H1 (cell line): Measurements from ENCODE around the gene SSH2. TPM values are rescaled to one million over a fixed set of nuclear protein-coding genes. Genes with fewer than 3 reads are reported as not detected.

ENCODE experiments used
- CTCF ChIA-PET: fragments of 300-600 bp; sonication (Branson Sonifier 250); formaldehyde crosslinking; loops from one replicate; lab custom pipeline; 2021; ENCODE audit not compliant: partially characterized antibody; lab: Charles Lee
- POLR2A ChIA-PET: fragments of 300-600 bp; sonication (Branson Sonifier 250); formaldehyde crosslinking; loops from one replicate; lab custom pipeline; 2021; ENCODE audit warnings: inconsistent platforms; ENCODE audit not compliant: partially characterized antibody; lab: Charles Lee
- DNase-seq, 2 experiments: peaks; one replicate each; pipeline versions ENCODE4 v3.0.0 to v3.0.0-alpha.2; 2010 to 2022; ENCODE audit warnings: low spot score in 2 of 2, low read depth in 1 of 2, mixed read lengths in 1 of 2
- FAIRE-seq: peaks from 2 replicates; lab custom pipeline; 2011; peaks lifted over from hg19 to GRCh38; lab: Jason Lieb, UNC
- H2AFZ ChIP-seq: 2 replicates; pipeline ENCODE4 v1.8.1; 2012; ENCODE audit warnings: low read length, inconsistent platforms
- H2AK5ac ChIP-seq: 2 replicates; pipeline ENCODE4 v1.6.1; 2013; ENCODE audit warnings: low read depth, low read length
- H2BK120ac ChIP-seq: replicated peaks from 2 replicates; pipeline ENCODE3; 2013; ENCODE audit warnings: low read depth, low read length, inconsistent platforms
- H2BK12ac ChIP-seq: 2 replicates; pipeline ENCODE4 v1.6.1; 2013; ENCODE audit warnings: low read depth, low read length
- H2BK15ac ChIP-seq: 2 replicates; pipeline ENCODE4 v1.6.1; 2013; ENCODE audit warnings: low read length
- H2BK20ac ChIP-seq: 2 replicates; pipeline ENCODE4 v1.6.1; 2013; ENCODE audit warnings: low read length
- H2BK5ac ChIP-seq: 2 replicates; pipeline ENCODE4 v1.6.1; 2013; ENCODE audit warnings: low read depth, low read length
- H3K14ac ChIP-seq: 2 replicates; pipeline ENCODE4 v1.6.1; 2013; ENCODE audit warnings: inconsistent platforms; ENCODE audit not compliant: insufficient read length
- H3K18ac ChIP-seq: 2 replicates; pipeline ENCODE4 v1.6.1; 2013; ENCODE audit warnings: low read length; ENCODE audit errors: extremely low read depth
- H3K23ac ChIP-seq: 2 replicates; pipeline ENCODE4 v1.6.1; 2013; ENCODE audit warnings: inconsistent platforms; ENCODE audit not compliant: insufficient read length
- H3K23me2 ChIP-seq: 2 replicates; pipeline ENCODE4 v1.6.1; 2013; ENCODE audit warnings: low read depth, low read length
- H3K27ac ChIP-seq: 2 replicates; pipeline ENCODE4 v1.6.1; 2011; ENCODE audit warnings: low read depth, low read length, inconsistent platforms
- H3K27me3 ChIP-seq, 4 experiments: replicated peaks in 1 of 4; 1 replicate in 1 of 4; 2 replicates in 3 of 4; pipeline versions ENCODE4 v1.6.1 to v1.8.1; 2011 to 2013; ENCODE audit warnings: low read length in 3 of 4, mild to moderate bottlenecking in 3 of 4, inconsistent platforms in 2 of 4, mixed read lengths in 2 of 4, moderate library complexity in 1 of 4; ENCODE audit not compliant: control insufficient read depth in 3 of 4, insufficient read depth in 3 of 4; ENCODE audit errors: extremely low read depth in 1 of 4
- H3K36me3 ChIP-seq, 4 experiments: 2 replicates each; pipeline versions ENCODE4 v1.6.1 to v1.8.1; 2011 to 2013; ENCODE audit warnings: mild to moderate bottlenecking in 4 of 4, low read length in 3 of 4, moderate library complexity in 2 of 4, control low read depth in 1 of 4, inconsistent platforms in 1 of 4; ENCODE audit not compliant: insufficient read depth in 4 of 4, control insufficient read depth in 2 of 4
- H3K4ac ChIP-seq: replicated peaks from 2 replicates; pipeline ENCODE3; 2013; ENCODE audit warnings: low read length, low read depth, mixed read lengths, inconsistent platforms; ENCODE audit not compliant: insufficient read length
- H3K4me1 ChIP-seq, 4 experiments: replicated peaks in 1 of 4; 1 replicate in 1 of 4; 2 replicates in 3 of 4; pipeline versions ENCODE4 v1.6.1 to v1.8.1; 2011 to 2013; ENCODE audit warnings: low read length in 3 of 4, inconsistent platforms in 2 of 4, mixed read lengths in 1 of 4; ENCODE audit not compliant: insufficient read depth in 4 of 4, control insufficient read depth in 3 of 4
- H3K4me2 ChIP-seq, 2 experiments: 2 replicates each; pipeline versions ENCODE4 v1.6.1 to v1.8.1; 2011 to 2013; ENCODE audit warnings: low read depth in 2 of 2, low read length in 2 of 2, control low read depth in 1 of 2, inconsistent platforms in 1 of 2, mild to moderate bottlenecking in 1 of 2; ENCODE audit not compliant: insufficient read depth in 1 of 2
- H3K4me3 ChIP-seq, 4 experiments: fragments of 200-600, 300-600 bp in 1 of 4; sonication (generic), shearing (Covaris generic), sonication (Bioruptor Twin) in 1 of 4; 2 replicates each; pipeline versions ENCODE4 v1.5.1 to v1.8.1; 2011 to 2016; ENCODE audit warnings: low read length in 4 of 4, low read depth in 3 of 4, control low read depth in 2 of 4, inconsistent platforms in 2 of 4, mild to moderate bottlenecking in 2 of 4, mixed read lengths in 1 of 4, moderate library complexity in 1 of 4; ENCODE audit not compliant: insufficient read depth in 2 of 4; ENCODE audit errors: extremely low read depth in 1 of 4
- H3K56ac ChIP-seq: replicated peaks from 2 replicates; pipeline ENCODE3; 2013; ENCODE audit warnings: low read depth, mild to moderate bottlenecking, mixed read lengths, low read length, inconsistent platforms; ENCODE audit not compliant: insufficient read length
- H3K79me1 ChIP-seq: 2 replicates; pipeline ENCODE4 v1.6.1; 2013; ENCODE audit warnings: low read depth, low read length, control low read depth
- H3K79me2 ChIP-seq, 2 experiments: 2 replicates each; pipeline versions ENCODE4 v1.6.1 to v1.8.1; 2012 to 2013; ENCODE audit warnings: low read length in 2 of 2, mild to moderate bottlenecking in 2 of 2, inconsistent platforms in 1 of 2; ENCODE audit not compliant: insufficient read depth in 2 of 2, control insufficient read depth in 1 of 2
- H3K9ac ChIP-seq, 4 experiments: replicated peaks in 1 of 4; 1 replicate in 1 of 4; 2 replicates in 3 of 4; pipeline versions ENCODE4 v1.6.1 to v1.8.1; 2011 to 2013; ENCODE audit warnings: low read depth in 3 of 4, low read length in 3 of 4, control low read depth in 2 of 4, mild to moderate bottlenecking in 2 of 4, moderate library complexity in 2 of 4, inconsistent platforms in 1 of 4; ENCODE audit errors: extremely low read depth in 1 of 4
- H3K9me3 ChIP-seq, 2 experiments: 2 replicates each; pipeline versions ENCODE4 v1.6.1 to v1.8.1; 2012 to 2013; ENCODE audit warnings: mild to moderate bottlenecking in 2 of 2, moderate library complexity in 2 of 2, control low read depth in 1 of 2, inconsistent platforms in 1 of 2, low read depth in 1 of 2, low read length in 1 of 2, mixed read lengths in 1 of 2; ENCODE audit not compliant: insufficient read depth in 2 of 2
- H4K20me1 ChIP-seq, 2 experiments: replicated peaks in 1 of 2; 2 replicates each; pipeline versions ENCODE3 to v1.8.1; 2011 to 2013; ENCODE audit warnings: inconsistent platforms in 2 of 2, low read length in 2 of 2, mild to moderate bottlenecking in 1 of 2; ENCODE audit not compliant: insufficient read depth in 2 of 2, control insufficient read depth in 1 of 2
- H4K5ac ChIP-seq: 2 replicates; pipeline ENCODE4 v1.6.1; 2013; ENCODE audit warnings: low read length, low read depth, mixed read lengths, inconsistent platforms; ENCODE audit not compliant: insufficient read length
- H4K8ac ChIP-seq: 2 replicates; pipeline ENCODE4 v1.8.0; 2013; ENCODE audit warnings: mild to moderate bottlenecking, moderate library complexity, low read length, inconsistent platforms; ENCODE audit not compliant: insufficient read depth; ENCODE audit errors: extremely low read depth
- H4K91ac ChIP-seq: replicated peaks from 2 replicates; pipeline ENCODE3; 2013; ENCODE audit warnings: low read length, mixed read lengths, inconsistent platforms; ENCODE audit not compliant: insufficient read length
- BRCA1 ChIP-seq: IDR thresholded peaks from 2 replicates; pipeline ENCODE4 v1.6.1; 2012; ENCODE audit warnings: low read depth, low read length, improper control_type of control experiment
- CBX8 ChIP-seq: fragments of 300-800, 300-1000 bp; sonication (generic); IDR thresholded peaks from 2 replicates; pipeline ENCODE4 v1.7.1; 2016; ENCODE audit warnings: low read depth, low read length, borderline replicate concordance
- CEBPB ChIP-seq: IDR thresholded peaks from 2 replicates; pipeline ENCODE4 v1.6.1; 2012; ENCODE audit warnings: low read depth, low read length
- CHD2 ChIP-seq: IDR thresholded peaks from 2 replicates; pipeline ENCODE4 v1.6.1; 2012; ENCODE audit warnings: low read length, improper control_type of control experiment
- CREB1 ChIP-seq: IDR thresholded peaks from 2 replicates; pipeline ENCODE4 v1.6.1; 2012; ENCODE audit warnings: inconsistent platforms
- GTF2F1 ChIP-seq: IDR thresholded peaks from 2 replicates; pipeline ENCODE4 v1.6.1; 2012; ENCODE audit warnings: low read depth, low read length, improper control_type of control experiment, borderline replicate concordance
- JUND ChIP-seq: IDR thresholded peaks from 2 replicates; pipeline ENCODE4 v1.6.1; 2011; ENCODE audit warnings: mild to moderate bottlenecking, improper control_type of control experiment, low read length
- MAFK ChIP-seq: IDR thresholded peaks from 2 replicates; pipeline ENCODE4 v1.6.1; 2012; ENCODE audit warnings: low read depth, mild to moderate bottlenecking, improper control_type of control experiment, low read length
- PHF8 ChIP-seq: fragments of 200-600 bp; sonication (generic); conservative IDR thresholded peaks from 2 replicates; pipeline ENCODE4 v1.7.1; 2012; ENCODE audit warnings: low read depth, mild to moderate bottlenecking, inconsistent platforms, low read length, moderate library complexity
- SIX5 ChIP-seq: IDR thresholded peaks from 2 replicates; pipeline ENCODE4 v1.6.1; 2011; ENCODE audit warnings: mild to moderate bottlenecking, low read depth, low read length
- SP1 ChIP-seq: IDR thresholded peaks from 2 replicates; pipeline ENCODE4 v1.6.1; 2011; ENCODE audit warnings: low read depth, low read length
- SRF ChIP-seq: IDR thresholded peaks from 2 replicates; pipeline ENCODE4 v1.6.1; 2011; ENCODE audit warnings: mild to moderate bottlenecking, low read depth, low read length, moderate library complexity
- TCF12 ChIP-seq: IDR thresholded peaks from 2 replicates; pipeline ENCODE4 v1.6.1; 2011; ENCODE audit warnings: low read depth, mild to moderate bottlenecking, low read length
- WGBS, 2 experiments: shearing (Covaris generic) in 1 of 2; methylation state at CpG; one replicate each; pipeline versions ENCODE4 v1.1.6 to v1.1.7; 2013 to 2015; ENCODE audit warnings: low lambda C conversion rate in 2 of 2, mixed read lengths in 2 of 2, inconsistent platforms in 1 of 2, low coverage in 1 of 2, missing lambda C conversion rate in 1 of 2; ENCODE audit not compliant: insufficient replicate concordance in 2 of 2, insufficient coverage in 1 of 2, insufficient read length in 1 of 2; ENCODE audit errors: extremely low coverage in 1 of 2, missing lambda C conversion rate in 1 of 2; 5-methylcytosine and 5-hydroxymethylcytosine counted together
- polyA plus RNA-seq, 7 experiments: library from polyadenylated mRNA; depleted of rRNA in 3 of 7; stranded (reverse) in 5 of 7; unstranded in 2 of 7; fragments of >200 nt in 5 of 7; fragments of 200-250 nt in 2 of 7; gene quantifications; 1 replicate in 5 of 7; 2 replicates in 1 of 7; 4 replicates in 1 of 7; pipeline versions ENCODE4 v1.2.1 to v1.2.3, GENCODE V29; 2011 to 2013; ENCODE audit warnings: missing spikeins in 2 of 7, mixed read lengths in 2 of 7
- total RNA-seq: library from RNA; stranded (reverse); fragmentation: NEBNext Ultra II Directional; extraction: Animal tissue kit (Norgen Biotek cat#: 25700); gene quantifications from 2 replicates; pipeline ENCODE4 v1.2.1, GENCODE V29; 2021
- TF ChIP-seq, protein P1 (sequence below): IDR thresholded peaks from 2 replicates; pipeline ENCODE4 v1.6.1; 2012; ENCODE audit warnings: low read length, inconsistent platforms

Gene SSH2
- total and polyA plus RNA-seq, 2 of the 8 experiments (the other 6 are each of a cell fraction or from before 2014, with no cell fraction given) = 5.2 to 15.9 TPM

DNA sequence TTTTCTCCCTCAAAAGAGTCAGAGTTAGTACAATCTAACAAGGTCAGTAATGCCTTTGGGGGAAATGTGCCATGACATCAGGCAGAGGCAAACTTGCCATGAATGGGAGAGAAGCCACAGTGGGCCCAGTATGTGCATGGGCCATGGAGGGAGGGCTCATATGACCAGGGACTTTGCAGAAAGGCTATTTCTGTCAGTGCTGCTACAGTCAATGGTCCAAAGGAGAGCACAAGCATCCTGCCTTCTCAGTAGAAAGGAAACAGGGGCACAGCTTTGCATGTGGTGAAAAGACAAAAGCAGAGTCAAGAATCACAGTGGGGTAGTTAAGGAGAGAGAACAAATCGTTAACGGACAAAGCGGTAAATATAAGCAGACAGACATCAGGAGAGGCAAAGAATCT lies 296.1 kb downstream of the SSH2 start:
- Histone ChIP-seq H3K23me2 (no peaks in the 10 kb centered on the region; the same call in 1 of the 2 replicates), H3K27me3 (no peaks in the 10 kb centered on the region), H4K91ac (no peak overlapping the region), H2AFZ (no peak overlapping the region), H3K4me1 (peaks cover 0 to 3% (median 1%) of the 10 kb centered on the region in 4 experiments; a peak in 3 of 7 replicates), H4K5ac (no peak overlapping the region), H2BK15ac (no peak overlapping the region), H4K20me1 (no peaks in the 10 kb centered on the region), H2BK12ac (no peak overlapping the region), H3K4me3 (no peak overlapping the region), H3K56ac (no peak overlapping the region), H3K18ac (no peak overlapping the region), H3K4ac (no peak overlapping the region), H3K79me1 (no peaks in the 10 kb centered on the region), H4K8ac (no peak overlapping the region), H2BK120ac (no peak overlapping the region), H3K36me3 (peaks cover 0 to 9% (median 4%) of the 10 kb centered on the region in 4 experiments; a peak in 4 of 8 replicates), H3K4me2 (no peak overlapping the region), H3K23ac (no peak overlapping the region), H2BK5ac (no peak overlapping the region), H3K9me3 (no peaks in the 10 kb centered on the region), H3K9ac (no peak overlapping the region; a peak in 1 of 7 replicates), H2BK20ac (no peak overlapping the region), H2AK5ac (no peak overlapping the region), H3K79me2 (no peaks in the 10 kb centered on the region), H3K14ac (no peak overlapping the region), H3K27ac (no peak overlapping the region)
- DNase-seq (no peak), FAIRE-seq (no peak)
- 75% methylated on average over 3 of the region's 3 CpGs; no CpG with 5 or more reads in 1 of the 2 experiments for WGBS, 2 experiments
- ChIA-PET CTCF (interaction anchor here (0.7 to 1.8 kb wide), 4 partner anchors 9 to 460 kb away, joined by 3 to 4 read pairs (median 3); partner anchors contain the start of gene CORO6), POLR2A (interaction anchor here (1.0 kb wide), 1 partner anchor 239 kb away, joined by 3 read pairs; no protein-coding TSS in a partner anchor)
- TF ChIP-seq CBX8 (no peak), MAFK (no peak), SIX5 (no peak), CREB1 (no peak), CHD2 (no peak), GTF2F1 (no peak), TCF12 (no peak), JUND (no peak), SRF (no peak), SP1 (no peak), PHF8 (no peak), BRCA1 (no peak), CEBPB (no peak)
- TF ChIP-seq, protein P1, sequence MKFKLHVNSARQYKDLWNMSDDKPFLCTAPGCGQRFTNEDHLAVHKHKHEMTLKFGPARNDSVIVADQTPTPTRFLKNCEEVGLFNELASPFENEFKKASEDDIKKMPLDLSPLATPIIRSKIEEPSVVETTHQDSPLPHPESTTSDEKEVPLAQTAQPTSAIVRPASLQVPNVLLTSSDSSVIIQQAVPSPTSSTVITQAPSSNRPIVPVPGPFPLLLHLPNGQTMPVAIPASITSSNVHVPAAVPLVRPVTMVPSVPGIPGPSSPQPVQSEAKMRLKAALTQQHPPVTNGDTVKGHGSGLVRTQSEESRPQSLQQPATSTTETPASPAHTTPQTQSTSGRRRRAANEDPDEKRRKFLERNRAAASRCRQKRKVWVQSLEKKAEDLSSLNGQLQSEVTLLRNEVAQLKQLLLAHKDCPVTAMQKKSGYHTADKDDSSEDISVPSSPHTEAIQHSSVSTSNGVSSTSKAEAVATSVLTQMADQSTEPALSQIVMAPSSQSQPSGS = no peak
